C1 segment of cervical spinal cord (tissue), 14 donors: ENCODE measurements around the gene FAM110D.

Experiments used
- DNase-seq, 14 donors: peaks; one replicate each; lab custom pipeline; 2025; lab: John Stamatoyannopoulos, UW

Gene FAM110D

DNA sequence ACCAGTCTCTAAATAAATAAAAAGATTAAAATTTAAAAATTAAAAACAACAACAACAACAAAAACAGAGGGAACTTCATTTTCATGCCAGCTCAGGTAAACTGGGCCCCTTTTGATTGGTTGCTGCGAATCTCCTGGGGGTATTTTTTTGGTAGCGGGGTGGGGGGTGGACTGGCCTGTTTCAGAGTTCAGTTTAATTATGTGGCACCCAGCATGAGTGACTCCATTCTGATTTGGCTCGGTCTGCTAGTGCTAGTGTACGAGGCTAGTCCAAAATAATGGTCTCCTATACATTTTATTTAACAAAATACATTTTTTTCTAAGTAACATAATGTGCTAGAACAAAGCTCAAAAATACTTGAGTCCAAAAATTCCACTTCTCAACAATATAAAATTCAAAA is 29.1 kb upstream of the FAM110D start:
- no peak for DNase-seq

DNA sequence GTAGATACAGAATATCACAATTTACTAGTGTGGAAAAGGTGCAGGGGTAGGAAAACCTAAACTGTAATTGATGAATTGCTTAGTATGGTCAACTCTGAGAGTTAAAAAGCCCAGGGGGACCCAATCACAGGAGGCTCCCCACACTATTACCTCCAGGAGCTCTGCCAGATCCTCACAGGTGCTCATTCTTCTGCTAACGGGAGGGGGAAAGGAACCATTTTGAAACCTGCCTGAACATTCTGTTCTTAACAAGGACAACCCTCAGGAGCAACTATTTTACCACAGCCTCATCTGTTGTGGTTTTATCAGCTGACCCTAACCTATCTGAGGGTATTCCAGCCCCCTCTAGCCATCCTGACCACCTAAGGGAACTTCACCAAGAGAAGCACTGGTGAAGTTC is 28.2 kb upstream of the FAM110D start:
- DNase-seq = no peak

DNA sequence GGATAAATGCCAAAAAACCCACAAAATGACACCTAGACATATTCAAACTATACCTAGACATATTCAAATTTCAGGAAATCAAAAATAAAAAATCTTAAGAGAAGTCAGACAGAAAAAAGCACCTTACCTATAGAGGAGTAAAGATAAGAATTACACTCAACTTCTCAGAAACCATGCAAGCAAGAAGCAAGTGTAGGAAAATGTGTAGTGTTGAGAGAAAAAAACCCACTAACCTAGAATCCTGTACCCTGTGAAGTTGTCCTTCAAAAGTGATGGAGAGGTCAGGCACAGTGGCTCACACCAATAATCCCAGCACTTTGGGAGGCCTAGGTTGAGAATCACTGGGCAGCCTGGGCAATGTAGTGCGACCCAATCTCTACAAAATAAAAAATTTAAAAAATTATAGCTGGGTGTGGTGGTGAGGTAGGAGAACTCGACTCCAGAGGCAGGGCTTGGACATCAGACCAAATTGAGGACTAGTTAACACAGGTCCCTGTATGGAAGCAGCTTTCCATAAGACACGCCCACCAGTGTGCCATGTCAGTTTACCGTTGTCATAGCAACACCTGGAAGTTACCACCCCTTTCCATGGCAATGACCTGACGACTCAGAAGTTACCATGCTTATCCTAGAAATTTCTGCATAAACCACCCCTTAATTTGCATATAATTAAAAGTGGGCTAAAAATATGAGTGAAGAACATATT is 26.6 kb upstream of the FAM110D start:
- no peak for DNase-seq

DNA sequence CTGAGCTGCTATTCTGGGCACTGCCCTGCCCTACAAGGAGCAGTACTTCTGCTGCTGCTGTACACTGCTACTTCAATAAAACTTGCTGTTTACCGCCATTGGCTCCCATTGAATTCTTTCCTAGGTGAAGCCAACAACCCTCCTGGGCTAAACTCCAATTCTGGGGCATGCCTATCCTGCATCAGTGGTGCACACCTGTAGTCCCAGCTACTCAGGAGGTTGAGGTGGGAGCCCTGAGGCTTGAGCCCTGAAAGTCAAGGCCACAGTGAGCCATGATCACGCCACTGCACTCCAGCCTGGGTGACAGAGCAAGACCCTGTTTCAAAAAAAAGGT is 26.1 kb upstream of the FAM110D start:
- DNase-seq = no peak

DNA sequence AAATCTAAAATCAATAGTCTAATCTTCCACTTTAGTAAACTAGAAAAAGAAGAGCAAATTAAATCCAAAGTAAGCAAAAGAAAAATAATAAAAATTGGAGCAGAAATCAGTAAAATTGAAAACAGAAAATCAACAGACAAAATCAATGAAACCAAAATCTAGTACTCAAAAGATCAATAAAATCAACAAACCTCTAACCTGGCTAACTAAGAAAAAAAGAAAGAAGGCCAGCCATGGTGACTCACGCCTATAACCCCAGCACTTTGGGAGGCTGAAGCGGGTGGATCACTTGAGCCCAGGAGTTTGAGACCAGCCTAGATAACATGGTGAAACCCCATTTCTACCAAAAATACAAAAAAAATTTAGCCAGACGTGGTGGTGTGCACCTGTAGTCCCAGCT is 24.4 kb upstream of the FAM110D start:
- no peak for DNase-seq

DNA sequence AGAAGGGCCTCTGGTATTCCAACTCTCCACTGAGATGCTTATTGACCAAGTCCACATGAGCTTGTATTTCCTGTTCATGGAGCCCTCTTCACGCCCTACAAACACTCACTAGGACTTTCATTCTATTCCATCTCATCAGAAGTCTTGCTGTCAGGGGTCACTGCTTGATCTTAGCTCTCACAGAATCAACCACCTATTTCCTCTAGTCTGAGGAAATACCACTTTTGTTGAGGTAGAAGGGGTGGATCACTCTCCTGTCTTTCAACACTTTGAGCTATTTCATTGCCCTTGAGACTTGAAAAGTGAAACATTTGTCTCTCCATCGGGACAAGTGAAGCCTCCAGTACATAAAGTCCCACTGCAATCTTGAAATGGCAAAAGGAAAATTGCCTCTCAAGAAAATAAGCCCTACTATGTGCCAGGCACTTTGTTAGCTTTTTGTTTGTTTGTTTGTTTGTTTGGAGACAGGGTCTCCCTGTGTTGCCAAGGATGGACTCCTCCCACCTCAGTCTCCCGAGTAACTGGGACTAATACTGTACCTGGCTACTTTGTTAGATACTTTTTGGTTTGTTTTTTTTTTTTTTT is 19.8 kb upstream of the FAM110D start:
- no peak for DNase-seq

DNA sequence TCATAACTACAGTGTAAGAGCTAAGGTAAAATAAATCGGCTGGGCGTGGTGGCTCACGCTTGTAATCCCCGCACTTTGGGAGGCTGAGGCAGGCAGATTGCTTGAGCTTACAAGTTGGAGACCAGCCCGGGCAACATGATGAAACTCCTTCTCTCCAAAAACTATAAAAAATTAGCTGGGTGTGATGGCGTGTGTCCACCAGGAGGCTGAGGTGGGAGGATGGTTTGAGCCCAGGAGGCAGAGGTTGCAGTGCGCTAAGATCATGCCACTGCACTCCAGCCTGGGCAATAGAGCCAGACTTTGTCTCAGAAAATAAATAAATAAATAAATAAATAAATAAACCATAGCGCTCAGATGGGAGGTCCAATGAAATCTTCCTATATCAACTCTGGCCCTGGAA is 16.7 kb upstream of the FAM110D start:
- no peak for DNase-seq

DNA sequence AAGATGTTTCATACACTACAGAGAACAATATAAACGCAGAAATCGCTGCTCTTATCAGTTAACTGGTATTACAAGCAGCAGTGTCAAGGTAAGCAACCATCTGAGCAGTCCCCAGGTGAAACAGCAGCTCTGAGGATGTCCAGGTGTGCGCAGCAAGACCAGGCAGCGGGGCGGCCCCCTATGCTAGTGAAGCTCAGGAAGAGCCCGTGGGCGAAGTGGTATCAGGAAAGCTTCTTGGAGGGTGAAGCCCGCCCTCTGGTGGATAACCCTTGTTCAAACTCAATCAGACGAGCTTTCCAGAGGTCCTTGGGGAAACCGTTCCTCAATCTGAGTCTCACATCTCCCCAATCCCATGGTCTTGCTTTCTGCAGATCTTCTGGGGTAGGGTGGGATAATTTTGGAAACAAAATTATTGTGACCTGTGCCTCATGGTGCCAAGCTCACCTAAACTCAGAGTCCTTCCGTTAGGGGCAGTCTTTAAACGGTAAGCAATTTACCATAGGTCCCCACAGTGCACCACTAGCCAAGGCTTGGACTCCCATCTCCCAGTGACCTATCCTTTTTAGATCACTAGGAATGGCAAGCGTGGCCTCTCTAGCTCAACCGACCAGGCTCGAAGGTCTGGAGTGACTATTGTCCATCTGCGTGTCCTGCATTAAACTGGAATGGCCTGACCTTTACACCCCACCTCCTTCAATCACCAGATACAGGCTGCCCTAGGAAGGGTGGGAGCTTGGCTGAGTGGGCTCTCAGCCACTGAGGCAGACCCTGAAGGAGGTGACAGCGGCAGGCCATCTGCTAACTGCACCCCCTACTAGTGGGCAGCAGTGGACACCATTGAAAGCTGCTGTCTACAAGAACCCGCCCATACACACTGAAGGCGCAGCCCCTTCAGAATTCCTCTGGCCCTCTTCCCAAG is 13.6 kb upstream of the FAM110D start:
- peak in 12 of 14 donors; percentile 25 to 76 (median 45) for DNase-seq

DNA sequence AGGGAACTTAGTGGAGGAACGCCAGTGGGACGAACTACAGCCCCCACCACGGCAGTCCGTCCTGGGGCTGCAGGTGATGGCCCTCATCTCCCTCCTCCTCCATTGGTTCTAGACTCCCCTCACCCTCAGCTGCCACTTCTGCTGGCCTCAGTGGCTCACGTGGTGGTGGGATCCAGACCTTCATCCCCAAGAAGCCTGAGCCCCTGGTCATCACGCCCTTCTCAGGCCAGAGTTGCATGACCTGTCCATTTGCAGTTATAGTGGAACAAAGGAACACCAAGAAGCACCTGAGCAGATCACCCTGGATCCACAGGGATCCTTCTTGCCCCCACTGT is 13.0 kb upstream of the FAM110D start:
- DNase-seq = no peak

DNA sequence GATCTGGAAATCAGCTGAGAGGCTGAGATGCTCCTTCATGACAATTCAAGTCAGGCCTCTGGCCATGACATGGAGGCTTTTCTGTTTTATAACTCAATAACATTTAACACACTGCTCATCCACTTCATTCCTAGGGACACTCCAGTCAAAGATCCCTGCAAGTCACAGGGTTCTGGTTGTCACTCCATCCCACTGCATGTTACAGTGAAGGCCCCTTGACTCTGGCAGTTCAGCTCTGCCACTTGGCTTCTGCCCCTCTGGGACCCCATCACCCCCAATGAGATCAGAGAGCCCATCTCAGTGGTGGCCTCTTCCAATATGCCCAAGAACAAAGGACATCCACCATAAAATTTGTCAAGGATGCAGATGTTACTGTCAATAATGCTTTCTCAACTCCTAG is 10.0 kb upstream of the FAM110D start:
- no peak for DNase-seq

DNA sequence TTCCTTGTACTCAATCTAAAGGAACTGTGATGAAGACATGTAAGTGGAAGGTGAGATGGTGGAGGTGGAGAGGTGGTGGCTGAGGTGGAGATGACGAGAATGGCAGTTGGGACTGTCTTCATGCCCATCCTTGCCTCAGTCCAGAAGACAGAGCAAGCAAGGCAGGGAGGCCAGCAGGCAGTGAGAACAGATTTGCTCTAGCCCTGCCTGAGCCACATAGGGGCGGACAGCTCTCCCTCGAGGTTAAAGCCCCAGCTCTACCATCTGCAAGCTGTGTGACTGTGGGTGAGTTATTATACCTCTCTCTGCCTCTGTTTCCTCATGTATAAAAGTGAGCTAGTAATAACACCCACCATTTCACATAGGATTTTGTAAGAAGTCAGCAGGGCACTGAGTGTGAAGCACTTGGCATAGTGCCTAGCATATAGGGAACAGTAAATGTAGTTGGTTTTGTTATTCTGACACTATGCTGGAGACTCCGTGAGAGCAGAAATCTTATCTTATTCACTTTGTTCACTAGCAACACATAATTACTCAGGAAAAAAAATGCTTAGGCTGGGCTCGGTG is 4.8 kb upstream of the FAM110D start:
- no peak for DNase-seq

DNA sequence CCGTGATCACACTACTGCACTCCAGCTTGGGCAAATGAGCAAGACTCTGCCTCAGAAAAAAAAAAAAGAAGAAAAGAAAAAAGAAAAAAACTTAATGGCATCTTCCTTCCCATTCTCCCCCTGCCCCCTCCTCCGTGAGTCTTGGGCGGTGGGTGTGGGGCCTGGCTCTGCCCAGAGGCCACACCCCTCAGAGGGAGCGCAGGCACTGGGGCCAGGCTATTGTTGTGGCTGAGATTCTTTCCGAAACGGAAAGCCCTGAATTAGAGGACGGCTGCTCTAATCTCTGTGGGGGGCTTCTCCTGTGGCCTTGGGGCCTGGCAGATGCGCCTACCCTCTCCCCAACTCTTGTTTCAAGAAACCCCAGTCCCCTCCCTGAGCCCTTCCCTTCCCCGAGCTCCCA is 4.1 kb upstream of the FAM110D start:
- DNase-seq = no peak

DNA sequence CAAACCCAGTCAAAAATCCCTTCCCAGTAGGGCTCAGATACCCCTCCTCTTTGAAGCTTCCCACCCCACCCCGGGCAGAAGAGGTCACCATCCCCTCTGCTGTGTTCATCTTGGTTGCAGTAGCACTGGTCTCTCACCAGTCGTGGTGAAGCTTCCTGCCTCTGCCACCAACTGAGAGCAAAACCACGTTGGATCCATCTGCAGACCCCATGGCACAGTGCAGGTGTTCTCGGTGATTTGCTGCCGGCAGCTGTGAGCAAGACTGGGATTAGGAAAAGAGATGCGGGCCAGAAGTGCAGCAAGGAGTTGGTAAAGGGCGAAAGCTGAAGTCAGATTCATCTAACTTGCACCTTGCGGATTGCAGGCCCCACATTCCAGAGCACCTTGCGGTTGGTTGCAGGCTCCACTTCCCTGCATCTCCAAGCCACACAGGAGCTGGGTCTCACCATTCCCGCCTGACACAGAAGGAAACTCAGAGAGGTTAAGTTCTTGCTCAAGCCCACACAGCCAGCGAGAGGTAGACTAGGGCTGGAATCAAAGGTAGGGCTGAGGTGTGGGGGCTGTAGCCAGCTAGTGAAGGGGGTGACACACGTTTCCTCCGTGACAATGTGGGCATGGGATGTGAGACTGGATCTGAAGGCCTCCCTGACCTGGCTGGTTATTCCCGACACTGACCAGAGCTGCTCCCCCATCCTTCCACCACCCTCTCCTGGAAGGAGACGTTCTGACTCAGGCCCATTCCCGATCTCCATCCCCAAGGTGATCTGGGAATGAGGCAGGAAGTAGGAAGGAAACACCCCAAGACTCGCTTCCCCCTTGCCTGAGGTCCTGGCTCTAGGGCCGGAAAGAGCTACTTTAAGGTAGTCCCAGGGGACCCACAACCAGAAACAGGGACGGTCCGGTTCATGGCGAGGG is 3.3 kb upstream of the FAM110D start:
- no peak for DNase-seq

DNA sequence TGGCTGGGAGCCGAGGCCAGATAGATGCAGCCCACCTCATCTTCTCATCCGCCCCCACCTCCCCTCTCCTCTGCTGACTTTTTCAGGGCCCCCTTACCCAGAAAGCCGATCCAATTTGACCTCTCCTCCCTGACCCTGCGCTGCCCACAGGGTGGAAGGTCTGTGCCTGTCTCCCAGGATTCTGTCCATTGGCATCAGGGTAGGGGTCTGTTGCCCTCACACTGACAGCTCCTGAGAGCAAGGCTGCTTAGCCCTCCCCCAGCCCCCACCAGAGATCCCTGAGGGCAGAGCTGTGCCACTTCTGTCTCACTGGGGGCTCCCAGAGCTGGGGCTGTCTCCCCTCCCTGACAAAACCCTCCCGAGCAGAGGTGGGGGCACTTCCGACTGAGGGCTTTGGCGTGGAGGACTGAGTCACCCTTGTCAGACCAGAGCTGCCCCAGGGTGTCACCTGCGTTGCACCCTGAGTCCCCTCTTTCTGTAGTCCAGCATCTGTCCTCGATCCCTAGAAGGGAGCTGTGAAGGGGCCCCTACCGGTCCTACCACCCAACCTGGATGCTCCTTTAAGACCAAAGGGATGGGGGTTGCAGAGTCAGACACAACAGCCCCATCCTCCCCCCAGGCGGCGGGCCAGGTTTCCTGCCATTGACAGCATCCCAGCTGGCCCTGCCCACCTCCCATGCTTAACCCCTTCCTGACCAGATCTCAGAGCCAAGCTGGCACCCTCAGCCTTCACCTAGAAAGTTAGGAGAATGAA is 2.4 kb upstream of the FAM110D start:
- DNase-seq = peak in 1 of 14 donors; percentile 32

DNA sequence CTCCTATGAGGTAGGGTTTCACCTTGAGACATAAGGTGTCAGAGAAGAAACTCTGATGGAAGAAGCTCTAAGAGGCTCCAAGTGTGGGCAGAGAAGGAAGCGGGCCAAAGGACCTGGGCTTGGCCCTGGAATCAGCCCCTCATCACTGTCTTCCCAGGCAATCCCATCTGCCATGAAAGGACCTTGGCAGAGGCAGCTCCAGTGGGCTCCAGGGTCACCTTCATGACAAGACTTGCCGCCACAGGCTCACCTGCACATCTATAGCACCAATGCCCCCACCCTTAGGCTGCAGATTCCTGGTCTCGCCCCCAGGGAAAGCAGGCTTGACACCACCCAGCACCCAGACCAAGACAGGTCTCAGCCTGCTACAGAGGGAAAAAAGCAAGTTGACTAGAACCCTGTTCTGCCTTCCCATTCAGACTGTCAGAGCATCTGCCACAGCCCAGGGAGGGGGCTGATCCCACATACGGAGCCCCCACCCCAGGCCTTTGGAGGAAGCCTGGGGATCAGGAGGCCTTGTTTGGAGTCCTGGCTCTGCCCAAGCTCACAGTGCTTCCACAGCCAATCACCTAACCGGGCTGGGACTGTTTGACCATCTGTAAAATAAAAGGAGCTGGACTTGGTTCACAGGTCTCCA is 490 bp upstream of the FAM110D start:
- DNase-seq = no peak

DNA sequence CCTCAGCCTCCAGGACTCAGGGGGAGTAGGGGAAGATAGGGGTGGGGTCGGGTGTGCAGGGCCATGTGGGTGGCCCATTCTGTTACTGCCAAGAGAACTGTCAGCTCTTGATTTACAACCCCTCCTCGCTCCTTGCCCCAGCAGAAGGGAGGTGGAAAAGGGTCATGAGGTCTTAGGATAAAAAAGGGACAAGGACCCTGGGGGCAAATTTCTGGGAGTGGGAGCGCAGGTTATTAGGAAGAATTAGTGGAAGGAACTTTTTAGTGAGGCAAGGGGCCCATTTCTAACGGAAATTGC is 812 bp downstream of the FAM110D start:
- no peak for DNase-seq

DNA sequence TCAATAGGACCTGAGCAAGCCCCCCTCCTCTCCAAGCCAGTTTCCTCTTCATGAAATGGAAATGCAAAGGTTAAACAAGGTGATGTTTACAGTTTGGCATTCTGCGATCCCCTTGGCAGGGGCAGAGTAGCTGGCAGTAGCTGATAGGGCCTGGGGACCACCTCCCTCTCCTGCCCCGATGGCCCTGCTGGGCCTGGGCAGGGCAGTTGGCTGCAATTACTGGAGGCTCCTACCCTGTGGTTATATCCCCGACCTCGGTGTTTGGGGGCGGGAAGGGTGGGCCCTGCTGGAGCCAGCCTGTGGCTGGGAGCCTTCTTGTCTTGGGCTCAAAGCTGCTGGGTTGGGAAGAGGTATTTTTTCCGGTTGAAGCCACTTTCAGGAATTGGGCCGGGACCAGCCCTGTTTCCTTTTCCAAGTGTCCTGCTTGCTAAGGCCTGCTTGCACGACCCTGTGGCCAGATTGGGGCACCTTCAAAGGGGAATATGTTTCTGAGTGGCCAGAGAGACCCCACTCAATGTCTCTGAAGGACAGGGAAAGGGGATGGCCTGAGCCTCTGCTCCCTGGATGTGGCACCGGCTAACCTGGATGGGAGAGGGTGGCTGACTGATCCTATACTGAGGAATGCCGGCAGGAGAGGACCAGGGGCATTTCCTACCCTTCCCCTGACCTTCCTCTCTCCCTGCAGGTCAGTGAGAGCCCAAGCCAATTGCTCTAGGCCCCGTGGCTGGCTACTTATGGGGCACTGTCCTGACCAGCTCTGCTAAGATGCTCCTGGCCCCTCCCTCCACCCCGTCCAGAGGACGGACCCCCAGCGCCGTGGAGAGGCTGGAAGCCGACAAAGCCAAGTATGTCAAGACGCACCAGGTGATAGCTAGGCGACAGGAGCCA is 1.9 kb downstream of the FAM110D start:
- no peak for DNase-seq

DNA sequence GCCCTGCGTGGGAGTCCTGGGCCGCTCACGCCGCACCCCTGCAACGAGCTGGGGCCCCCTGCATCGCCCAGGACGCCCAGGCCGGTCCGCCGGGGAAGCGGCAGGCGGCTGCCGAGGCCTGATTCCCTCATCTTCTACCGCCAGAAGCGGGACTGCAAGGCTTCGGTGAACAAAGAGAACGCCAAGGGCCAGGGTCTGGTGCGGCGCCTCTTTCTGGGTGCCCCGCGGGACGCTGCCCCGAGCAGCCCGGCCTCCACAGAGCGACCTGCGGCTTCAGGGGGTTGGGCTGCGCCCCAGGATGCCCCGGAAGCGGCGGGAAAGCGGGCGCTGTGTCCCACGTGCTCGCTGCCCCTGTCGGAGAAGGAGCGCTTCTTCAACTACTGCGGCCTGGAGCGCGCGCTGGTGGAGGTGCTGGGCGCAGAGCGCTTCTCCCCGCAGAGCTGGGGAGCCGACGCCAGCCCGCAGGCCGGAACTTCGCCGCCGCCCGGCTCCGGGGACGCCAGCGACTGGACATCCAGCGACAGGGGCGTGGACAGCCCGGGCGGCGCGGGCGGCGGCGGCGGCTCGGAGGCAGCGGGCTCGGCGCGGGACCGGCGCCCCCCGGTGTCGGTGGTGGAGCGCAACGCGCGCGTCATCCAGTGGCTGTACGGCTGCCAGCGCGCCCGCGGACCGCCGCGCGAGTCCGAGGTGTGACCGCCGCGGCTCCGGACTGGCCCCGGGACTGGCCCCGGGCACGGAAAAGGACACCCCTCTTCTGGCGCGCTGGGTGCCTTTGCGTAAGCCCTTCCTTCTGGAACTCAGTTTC is 2.7 kb downstream of the FAM110D start:
- peak in 9 of 14 donors; percentile 19 to 62 (median 38) for DNase-seq
